Esophagus muscularis mucosa (tissue), 3 donors: ENCODE results near the gene GDF3.

ENCODE experiments used
- POLR2A ChIP-seq: fragments of 450-650 bp; IDR thresholded peaks from one replicate; pipeline ENCODE4 v1.6.1; 2017; ENCODE audit warnings: antibody characterized with exemption, moderate library complexity, mild to moderate bottlenecking, low read depth
- TF ChIP-seq, protein P1 (sequence below), 3 experiments: fragments of 200-600 bp in 2 of 3; fragments of 450-650 bp in 1 of 3; sonication (generic) in 2 of 3; IDR thresholded peaks; one replicate each; pipeline ENCODE4 v1.5.1; 2017 to 2019; ENCODE audit warnings: antibody characterized with exemption in 3 of 3, mild to moderate bottlenecking in 2 of 3, moderate library complexity in 1 of 3

- no peak for TF ChIP-seq POLR2A
- TF ChIP-seq, protein P1, sequence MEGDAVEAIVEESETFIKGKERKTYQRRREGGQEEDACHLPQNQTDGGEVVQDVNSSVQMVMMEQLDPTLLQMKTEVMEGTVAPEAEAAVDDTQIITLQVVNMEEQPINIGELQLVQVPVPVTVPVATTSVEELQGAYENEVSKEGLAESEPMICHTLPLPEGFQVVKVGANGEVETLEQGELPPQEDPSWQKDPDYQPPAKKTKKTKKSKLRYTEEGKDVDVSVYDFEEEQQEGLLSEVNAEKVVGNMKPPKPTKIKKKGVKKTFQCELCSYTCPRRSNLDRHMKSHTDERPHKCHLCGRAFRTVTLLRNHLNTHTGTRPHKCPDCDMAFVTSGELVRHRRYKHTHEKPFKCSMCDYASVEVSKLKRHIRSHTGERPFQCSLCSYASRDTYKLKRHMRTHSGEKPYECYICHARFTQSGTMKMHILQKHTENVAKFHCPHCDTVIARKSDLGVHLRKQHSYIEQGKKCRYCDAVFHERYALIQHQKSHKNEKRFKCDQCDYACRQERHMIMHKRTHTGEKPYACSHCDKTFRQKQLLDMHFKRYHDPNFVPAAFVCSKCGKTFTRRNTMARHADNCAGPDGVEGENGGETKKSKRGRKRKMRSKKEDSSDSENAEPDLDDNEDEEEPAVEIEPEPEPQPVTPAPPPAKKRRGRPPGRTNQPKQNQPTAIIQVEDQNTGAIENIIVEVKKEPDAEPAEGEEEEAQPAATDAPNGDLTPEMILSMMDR (IDR thresholded peaks at IDR 0.05) = no peak
Observed at GRCh38 chr12:7695566-7696197, at the start of gene GDF3.
